HG03103 (cell line): ENCODE data around the gene SLC9A7.
"Not testable (repeated sequence)": the region's sequence is repeated elsewhere in the genome, so short reads cannot be mapped to it uniquely, and the experiment has no call there.

Source experiments
- ATAC-seq: cut with Tn5 transposase; IDR thresholded peaks from one replicate; pipeline ENCODE4 v1.9.1; 2021; ENCODE audit warnings: low read depth; ENCODE audit not compliant: unreplicated experiment

The SLC9A7 gene

DNA sequence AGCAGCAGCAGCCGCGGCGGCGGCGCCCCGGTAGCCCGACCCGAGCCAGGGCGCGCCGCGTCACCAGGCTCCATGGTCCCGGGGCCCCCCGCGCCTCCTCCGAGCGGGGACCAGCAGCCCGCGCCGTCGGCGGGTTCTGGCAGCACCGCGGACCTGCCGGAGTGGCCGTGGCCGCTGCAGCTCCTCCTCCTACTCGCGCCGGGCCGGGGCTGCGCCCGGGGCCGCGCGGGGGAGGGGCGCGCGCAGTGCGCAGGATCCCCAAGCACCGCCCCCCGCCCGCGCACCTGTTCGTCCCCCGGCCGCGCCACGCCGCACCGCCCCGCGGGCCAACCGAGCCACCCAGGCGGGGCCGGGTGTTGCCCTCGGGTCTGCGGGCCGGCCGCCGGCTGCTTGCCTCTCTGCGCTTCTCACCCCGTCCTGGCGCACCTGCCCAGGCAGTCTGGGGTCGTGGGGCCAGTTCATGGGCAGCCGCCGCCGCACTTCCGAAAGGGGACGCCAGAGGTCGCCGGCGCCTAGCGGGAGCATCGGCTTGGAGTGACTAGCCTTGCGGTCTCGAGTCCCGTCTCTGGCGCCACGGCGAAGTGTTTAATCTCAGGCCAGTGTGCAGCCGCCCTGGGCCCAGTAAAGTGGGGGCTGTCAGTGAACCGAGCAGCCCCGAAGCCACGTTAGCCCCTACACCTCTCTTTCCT lies at the start of gene SLC9A7:
SLC9A7 (minus strand) TSS at position 163 of the 689 bp plus-strand sequence; CDS start at position 74, 89 bp downstream.
- peak; percentile 64 for ATAC-seq

DNA sequence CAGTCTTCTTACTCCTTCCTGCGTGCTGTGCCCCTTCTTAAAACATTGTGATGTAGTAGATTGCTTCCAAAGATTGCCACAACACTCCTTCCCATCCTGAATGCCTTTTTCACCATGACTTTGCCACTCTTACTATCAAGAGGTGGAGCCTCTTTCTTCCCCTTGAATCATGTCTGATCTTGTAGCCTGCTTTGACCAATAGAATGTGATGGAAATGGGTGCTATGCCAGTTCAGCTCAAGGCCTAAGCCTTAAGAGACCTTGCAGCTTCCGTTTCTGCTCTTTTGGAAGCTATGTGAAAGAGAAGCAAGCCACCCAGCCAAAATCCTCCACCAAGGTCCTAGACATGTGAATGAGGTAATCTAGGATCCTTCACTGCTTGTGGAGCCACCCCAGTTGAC lies 46.4 kb upstream of the SLC9A7 start:
- ATAC-seq: no peak

- no peak for ATAC-seq
These were observed 44.2 kb upstream of the SLC9A7 start for GRCh38 chrX:46803140-46803539.

DNA sequence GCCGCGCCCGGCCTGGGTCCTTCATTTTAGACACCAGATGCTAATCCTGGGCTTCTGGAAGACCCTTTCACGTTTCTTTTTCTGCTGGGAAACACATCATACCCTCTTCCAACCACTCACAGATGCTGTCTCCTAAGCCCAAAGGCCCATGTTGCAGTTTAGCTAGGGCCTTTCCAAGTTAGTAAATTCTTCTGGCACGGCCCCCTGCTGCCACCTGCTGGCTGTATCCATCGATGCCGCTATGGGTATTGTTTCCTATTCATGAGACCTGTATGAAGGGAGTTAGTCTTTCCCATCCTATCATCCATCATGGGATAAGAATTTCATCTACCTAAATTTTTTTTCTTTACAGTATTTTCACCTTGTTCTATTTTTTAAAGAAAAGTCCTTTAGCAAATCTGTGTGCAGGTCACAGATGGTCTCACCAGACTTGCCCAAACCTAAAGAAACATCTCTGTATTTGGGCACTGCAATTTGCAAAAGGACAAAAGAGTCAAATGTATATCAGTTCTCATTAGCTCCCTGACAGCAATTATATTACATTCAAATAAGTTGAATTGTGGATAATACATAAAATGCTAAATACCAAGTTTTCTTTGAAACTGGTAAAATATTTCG lies 37.8 kb upstream of the SLC9A7 start:
- ATAC-seq: no peak

DNA sequence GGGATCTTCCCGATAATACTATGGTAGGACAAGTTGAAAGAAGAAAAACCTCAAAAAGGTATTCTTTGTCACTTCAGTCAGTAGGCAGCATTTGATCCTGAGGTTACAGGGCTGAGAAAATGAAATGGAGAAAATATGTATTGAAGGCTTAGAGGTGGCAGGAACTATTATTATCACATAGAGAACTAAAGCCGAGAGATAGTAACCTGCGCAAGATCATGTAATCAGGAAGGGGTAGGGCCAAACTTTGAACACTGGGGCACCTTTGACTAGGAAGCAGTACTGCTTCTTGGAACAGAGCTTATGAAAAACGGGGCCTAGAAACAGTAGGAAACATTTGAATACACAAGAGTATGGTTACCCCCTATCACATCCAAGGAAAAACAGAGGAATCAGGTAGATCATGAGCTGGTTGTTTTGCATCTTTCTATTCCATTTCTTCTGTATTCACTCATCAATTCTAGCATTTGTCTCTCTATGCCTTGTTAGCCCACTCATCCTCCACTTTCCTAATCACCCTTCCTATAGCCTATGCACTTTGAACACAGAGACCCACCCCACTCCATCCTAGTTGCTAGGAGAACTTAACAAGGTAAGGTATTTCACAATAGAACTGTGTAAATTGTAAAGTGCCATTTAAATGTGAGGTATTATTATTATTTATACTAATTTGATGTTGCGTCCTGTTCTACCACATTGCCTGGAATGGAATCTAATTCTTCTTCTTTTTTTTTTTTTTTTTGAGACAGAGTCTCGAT lies 34.6 kb upstream of the SLC9A7 start:
- ATAC-seq: no peak

- no peak for ATAC-seq
These were observed 33.9 kb upstream of the SLC9A7 start for GRCh38 chrX:46792810-46793188.

- no peak for ATAC-seq
These were observed 33.2 kb upstream of the SLC9A7 start for GRCh38 chrX:46791927-46792809.

GRCh38 chrX:46788902-46789301 lies 30.0 kb upstream of the SLC9A7 start:
- ATAC-seq: no peak

DNA sequence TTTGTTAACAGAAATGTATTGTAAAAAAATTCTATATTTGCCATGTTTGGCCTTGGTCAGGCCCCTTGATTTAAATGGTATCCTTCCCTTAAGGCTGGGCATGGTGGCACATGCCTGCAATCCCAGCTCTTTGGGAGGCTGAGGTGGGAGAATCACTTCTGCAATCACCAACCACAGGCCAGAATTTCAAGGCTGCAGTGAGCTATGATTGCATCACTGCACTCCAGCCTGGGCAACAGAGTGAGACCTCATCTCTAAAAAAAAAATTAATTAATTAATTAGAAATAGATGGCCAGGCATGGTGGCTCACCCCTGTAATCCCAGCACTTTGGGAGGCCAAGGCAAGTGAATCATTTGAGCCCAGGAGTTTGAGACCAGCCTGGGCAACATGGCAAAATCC lies 25.5 kb upstream of the SLC9A7 start:
- not testable (repeated sequence) for ATAC-seq

GRCh38 chrX:46782034-46782433 lies 23.1 kb upstream of the SLC9A7 start:
- ATAC-seq: no peak

DNA sequence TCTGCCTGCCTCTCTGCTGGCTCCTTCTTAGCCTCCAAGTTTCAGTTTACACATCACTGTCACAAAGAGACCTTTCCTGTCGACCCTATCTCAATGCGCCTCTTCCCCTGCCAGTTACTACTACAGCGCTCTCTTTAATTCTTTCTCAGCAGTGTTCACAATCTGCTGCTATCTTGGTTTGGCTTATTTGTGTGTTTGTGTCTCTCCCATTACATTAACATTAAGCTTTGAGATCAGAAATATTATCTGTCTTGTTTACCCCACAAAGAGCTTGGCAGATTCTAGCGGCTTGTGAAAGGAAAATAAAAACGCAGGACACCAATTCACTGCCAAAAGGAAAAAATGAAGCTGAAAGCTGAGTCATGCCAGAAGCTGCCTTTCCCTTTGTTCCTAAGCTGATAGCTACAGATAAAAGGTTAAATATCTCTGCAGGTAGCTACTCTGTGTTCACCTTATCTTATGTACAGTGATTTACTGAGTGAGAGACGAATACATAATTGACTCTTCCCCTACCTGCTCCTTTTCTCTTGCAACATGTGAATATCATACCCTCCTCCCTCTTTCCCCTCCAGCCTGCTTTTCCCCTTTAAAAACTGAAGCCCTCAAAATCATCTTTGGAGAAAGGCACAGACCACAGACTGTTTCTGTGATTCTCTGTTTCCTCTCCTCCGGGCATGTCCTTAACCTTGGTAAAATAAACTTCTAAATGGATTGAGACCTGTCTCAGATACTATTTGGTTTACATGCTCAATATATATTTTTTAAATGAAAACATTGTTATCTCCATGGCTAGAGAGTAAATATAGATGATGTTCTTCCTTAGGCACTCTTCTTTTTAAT lies 19.3 kb upstream of the SLC9A7 start:
- no peak for ATAC-seq

GRCh38 chrX:46770817-46771163 lies 11.9 kb upstream of the SLC9A7 start:
- ATAC-seq: no peak

GRCh38 chrX:46770000-46770816 lies 11.3 kb upstream of the SLC9A7 start:
- no peak for ATAC-seq

GRCh38 chrX:46762963-46763362 lies 4.0 kb upstream of the SLC9A7 start:
- ATAC-seq: no peak

DNA sequence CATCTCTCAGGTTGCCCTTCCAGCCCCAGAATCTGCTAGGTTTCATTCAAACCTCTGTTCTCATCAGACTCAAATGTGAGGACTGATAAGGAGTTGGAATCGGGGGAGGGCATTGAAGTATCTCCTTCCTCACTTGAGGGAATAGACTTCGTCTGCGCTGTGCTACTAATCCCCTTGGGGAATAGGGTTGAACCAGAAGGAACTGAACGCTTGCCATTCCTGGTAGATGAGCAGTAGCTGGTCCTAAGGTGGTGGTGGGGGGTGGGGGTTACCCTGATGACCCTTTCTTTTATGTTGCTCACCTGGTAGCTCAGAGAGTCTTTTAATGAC lies 692 bp upstream of the SLC9A7 start:
- no peak for ATAC-seq

GRCh38 chrX:46758163-46758955 lies 559 bp downstream of the SLC9A7 start:
- peak; percentile 11 for ATAC-seq

- ATAC-seq: no peak
These were observed 1.3 kb downstream of the SLC9A7 start for GRCh38 chrX:46757593-46757992.

DNA sequence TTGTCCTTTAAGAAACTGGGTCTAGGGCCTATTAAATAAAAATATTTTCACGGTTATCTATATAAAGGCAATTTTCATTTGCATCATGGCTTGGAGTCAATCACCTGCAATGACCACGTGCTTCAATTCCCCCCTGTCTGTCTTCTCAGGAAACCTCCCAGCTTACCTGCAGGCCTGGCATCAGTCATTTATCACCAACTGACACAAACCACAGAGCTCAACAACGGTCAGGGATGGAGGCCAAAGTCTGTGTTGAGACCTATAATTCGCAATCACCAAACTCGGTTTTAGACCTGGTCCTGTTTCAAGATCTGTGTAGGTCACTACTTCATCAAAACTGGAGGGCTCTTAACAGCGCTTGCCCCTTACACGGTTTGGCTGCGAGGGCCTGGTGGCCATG lies 1.9 kb downstream of the SLC9A7 start:
- no peak for ATAC-seq
